ENCODE results near the gene SLC30A1. TPM values are rescaled to one million over a fixed set of nuclear protein-coding genes. Genes with fewer than 3 reads are reported as not detected.

SLC30A1 gene
- total and polyA plus RNA-seq, 10 of the 15 experiments (the other 5 are each of a cell fraction or from before 2014, with no cell fraction given), result 3.5 to 14.1 (median 8.8) TPM

GRCh38 chr1:211610779-211611556 is 32.0 kb upstream of the SLC30A1 start:
- Histone ChIP-seq H2AFZ (ENCODE audit: control insufficient read depth, low read depth, low read length) (no peak overlapping the region), H4K20me1 (ENCODE audit: control insufficient read depth, insufficient read depth) (no peaks in the 10 kb centered on the region), H3K27me3 (replicated peaks in 1 of 2; ENCODE audit: control insufficient read depth in 2 of 2, insufficient read depth in 2 of 2, low read length in 1 of 2) (no peaks in the 10 kb centered on the region), H3K36me3 (ENCODE audit: control insufficient read depth in 2 of 2, insufficient read depth in 2 of 2, low read length in 1 of 2) (no peaks in the 10 kb centered on the region), H3K4me2 (ENCODE audit: control insufficient read depth, insufficient read depth) (no peak overlapping the region), H3K9ac (ENCODE audit: control insufficient read depth, insufficient read depth, low read length) (no peak overlapping the region), H3K4me1 (ENCODE audit: control insufficient read depth, insufficient read depth, low read length) (peaks cover 15% of the 10 kb centered on the region), H3K4me3 (no peak overlapping the region), H3K79me2 (ENCODE audit: control insufficient read depth, insufficient read depth, low read length) (peaks cover 3% of the 10 kb centered on the region), H3K9me3 (replicated peaks; ENCODE audit: control insufficient read depth, insufficient read depth, low read length) (no peaks in the 10 kb centered on the region), H3K27ac (ENCODE audit: control insufficient read depth, insufficient read depth) (no peak overlapping the region)
- FAIRE-seq (no peak), ATAC-seq (no peak), DNase-seq (ENCODE audit: low read depth, low spot score) (no peak)
- CTCF ChIA-PET, result interaction anchor here (1.2 kb wide), 1 partner anchor 9 kb away, joined by 3 read pairs; no protein-coding TSS in a partner anchor
- POLR2A ChIA-PET, result interaction anchor here (0.6 kb wide), 1 partner anchor 9 kb away, joined by 6 read pairs; no protein-coding TSS in a partner anchor
- WGBS (ENCODE audit: insufficient coverage, insufficient replicate concordance, low lambda C conversion rate, missing lambda C conversion rate), result 41% methylated on average over 8 of the region's 9 CpGs
- BruUV-seq (replicated peaks), result no TSS peak
- intact Hi-C loops (cut with micrococcal nuclease; ENCODE audit: unreplicated experiment) (no loop called here), in situ Hi-C loops (cut with MboI) (no loop called here)
- TF ChIP-seq, protein P1, sequence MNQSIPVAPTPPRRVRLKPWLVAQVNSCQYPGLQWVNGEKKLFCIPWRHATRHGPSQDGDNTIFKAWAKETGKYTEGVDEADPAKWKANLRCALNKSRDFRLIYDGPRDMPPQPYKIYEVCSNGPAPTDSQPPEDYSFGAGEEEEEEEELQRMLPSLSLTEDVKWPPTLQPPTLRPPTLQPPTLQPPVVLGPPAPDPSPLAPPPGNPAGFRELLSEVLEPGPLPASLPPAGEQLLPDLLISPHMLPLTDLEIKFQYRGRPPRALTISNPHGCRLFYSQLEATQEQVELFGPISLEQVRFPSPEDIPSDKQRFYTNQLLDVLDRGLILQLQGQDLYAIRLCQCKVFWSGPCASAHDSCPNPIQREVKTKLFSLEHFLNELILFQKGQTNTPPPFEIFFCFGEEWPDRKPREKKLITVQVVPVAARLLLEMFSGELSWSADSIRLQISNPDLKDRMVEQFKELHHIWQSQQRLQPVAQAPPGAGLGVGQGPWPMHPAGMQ (IDR thresholded peaks at IDR 0.05; ENCODE audit: borderline replicate concordance), result no peak
- TF ChIP-seq HSF1 (IDR thresholded peaks at IDR 0.05; ENCODE audit: low read depth, low read length) (no peak), TARDBP (IDR thresholded peaks at IDR 0.05; ENCODE audit: borderline replicate concordance) (no peak), ZNF207 (IDR thresholded peaks at IDR 0.05; ENCODE audit: borderline replicate concordance) (no peak), HDGF (IDR thresholded peaks at IDR 0.05) (no peak), RELB (IDR thresholded peaks at IDR 0.05; ENCODE audit: low read depth) (no peak), GATAD2B (conservative IDR thresholded peaks at IDR 0.05; ENCODE audit: low read depth) (no peak)
- RAD21 ChIA-PET (ENCODE audit: unreplicated experiment), result interaction anchor here (2.5 kb wide), 1 partner anchor 31 kb away, joined by 7 read pairs; the partner anchor contains the start of gene SLC30A1
- SMC1A ChIA-PET (ENCODE audit: uncharacterized antibody, unreplicated experiment), result interaction anchor here (1.3 to 1.4 kb wide), 2 partner anchors 32 to 40 kb away, joined by 3 to 4 read pairs; partner anchors contain the start of gene SLC30A1
